GM21619 (cell line): ENCODE results near the gene WDFY3.

Experiments used
- ATAC-seq: cut with Tn5 transposase; IDR thresholded peaks from one replicate; pipeline ENCODE4 v1.9.1; 2021; ENCODE audit not compliant: unreplicated experiment

WDFY3 gene

DNA sequence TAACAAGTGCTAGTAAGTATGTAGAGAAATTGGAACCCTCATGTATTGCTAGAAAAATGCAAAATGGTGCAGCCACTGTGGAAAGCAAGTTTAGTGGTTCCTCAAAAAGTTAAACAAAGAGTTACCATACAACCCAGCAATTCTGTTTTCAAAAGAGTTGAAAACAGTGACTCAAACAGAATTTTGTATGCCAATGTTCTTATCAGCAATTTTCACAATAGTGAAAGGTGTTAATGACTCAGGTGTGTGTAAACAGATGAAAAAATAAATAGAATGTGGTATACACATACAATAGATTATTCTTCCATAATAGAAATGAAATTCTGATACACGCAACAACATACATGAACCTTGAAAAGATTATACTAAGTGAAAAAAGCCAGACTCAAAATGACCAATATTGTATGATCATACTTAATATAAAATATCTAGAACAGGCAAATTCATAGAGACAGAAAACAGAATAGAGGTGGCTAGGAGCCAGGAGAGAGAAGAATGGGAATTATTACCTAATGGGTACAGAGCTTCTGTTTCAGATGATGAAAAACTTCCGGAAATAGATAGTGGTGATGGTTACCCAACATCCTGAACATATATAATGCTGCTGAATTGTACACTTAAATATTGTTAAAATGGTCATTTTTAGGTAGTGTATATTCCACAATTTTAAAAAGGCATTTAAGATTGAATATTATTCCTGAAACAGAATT is 51.6 kb downstream of the WDFY3 start:
- no peak for ATAC-seq

- ATAC-seq: no peak
These were observed 53.3 kb downstream of the WDFY3 start for GRCh38 chr4:84913176-84913575.

DNA sequence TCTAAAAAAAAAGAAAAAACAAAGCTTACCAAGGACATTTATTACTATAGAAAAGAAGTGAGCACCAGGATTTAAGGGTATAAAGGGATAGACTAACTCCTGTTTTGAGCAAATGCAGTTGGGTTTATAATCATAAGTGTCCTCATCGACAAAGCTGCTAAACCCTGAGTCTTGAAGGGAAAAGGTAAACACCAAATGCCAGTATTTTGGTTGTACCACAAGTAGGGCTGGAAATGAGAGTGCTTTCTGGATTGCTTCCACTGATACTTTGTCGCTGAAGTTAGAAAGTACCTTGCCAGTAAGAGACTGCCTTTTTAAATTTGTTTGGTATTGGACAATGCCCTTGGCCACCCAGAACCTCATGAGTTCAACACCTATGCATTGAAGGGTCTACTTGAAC is 53.7 kb downstream of the WDFY3 start:
- no peak for ATAC-seq

DNA sequence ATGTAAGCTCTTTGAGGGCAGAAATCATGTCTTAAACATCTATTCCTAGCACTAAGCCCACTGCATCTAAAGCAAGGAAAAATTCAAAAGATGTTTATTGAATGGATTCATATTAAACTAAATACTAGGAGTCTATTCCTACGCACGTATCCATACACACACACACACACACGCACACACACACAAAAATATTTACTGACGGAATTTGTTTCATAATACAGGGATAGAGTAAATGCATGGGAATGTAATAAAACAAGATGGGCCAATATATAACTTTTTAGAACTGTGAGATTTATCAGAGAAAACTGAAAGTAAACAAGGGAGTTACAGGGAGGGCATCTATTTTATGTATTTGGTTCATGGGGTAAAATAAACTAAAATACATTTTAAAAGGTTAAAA is 57.6 kb downstream of the WDFY3 start:
- ATAC-seq: no peak

GRCh38 chr4:84907145-84907544 is 59.3 kb downstream of the WDFY3 start:
- ATAC-seq: no peak

- no peak for ATAC-seq
These were observed 60.8 kb downstream of the WDFY3 start for GRCh38 chr4:84905646-84906045.

DNA sequence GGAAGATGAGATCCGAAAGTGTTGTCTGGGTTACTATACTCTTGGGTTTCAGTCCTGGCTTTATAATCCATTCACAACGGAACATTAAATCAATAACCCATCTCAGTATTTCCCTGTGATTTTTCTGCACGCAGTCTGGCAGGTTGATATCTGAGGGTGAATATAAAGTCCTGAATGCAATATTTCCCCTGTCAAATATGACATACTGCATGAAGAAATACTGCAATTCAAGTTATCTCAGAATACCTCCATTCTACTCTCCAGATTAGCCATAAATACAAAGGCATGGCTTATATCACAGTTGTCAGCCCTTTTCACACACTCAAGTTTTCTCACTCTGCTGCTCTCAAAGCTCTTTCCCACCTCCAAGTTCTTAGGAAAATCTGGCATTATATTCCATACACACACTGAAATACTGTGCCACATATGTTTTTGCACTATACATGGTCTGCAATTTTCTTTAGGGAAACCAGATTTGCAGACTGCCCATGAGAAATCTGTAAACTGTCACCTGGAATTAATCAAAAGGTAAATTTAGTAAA is 64.7 kb downstream of the WDFY3 start:
- ATAC-seq: no peak

DNA sequence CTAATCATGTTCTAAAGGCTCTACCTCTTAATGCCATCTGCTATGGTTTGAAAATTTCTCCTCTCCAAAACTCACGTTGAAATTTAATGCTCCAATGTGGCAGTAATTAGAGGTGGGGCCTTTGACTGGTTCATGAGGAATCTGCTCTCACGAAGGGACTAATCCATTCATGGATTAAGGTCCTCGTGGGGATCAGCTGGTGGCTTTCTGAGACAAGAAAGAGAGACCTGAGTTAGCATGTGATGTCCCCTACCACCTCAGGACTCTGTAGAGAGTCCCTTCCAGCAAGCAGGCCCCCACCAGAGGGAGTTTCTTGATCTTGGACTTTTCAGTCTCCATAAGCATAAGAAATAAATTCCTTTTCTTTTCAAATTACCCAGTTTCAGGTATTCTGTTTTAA is 65.3 kb downstream of the WDFY3 start:
- no peak for ATAC-seq

DNA sequence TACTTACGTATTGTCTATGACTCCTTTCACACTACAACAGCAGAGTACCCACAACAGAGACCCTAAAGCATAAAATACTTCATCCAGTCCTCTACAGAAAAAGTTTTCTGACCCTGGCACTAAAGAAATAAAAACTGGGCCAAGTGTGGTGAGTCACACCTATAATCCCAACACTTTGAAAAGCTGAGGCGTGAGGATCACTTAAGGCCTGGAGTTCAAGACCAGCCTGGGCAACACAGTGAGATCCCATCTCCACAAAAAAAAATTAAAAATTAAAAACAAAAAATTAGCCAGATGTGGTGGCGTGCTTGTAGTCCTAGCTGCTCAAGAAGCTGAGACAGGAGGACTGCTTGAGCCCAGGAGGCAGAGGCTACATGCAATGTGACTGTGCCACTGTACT is 66.9 kb downstream of the WDFY3 start:
- ATAC-seq: no peak

DNA sequence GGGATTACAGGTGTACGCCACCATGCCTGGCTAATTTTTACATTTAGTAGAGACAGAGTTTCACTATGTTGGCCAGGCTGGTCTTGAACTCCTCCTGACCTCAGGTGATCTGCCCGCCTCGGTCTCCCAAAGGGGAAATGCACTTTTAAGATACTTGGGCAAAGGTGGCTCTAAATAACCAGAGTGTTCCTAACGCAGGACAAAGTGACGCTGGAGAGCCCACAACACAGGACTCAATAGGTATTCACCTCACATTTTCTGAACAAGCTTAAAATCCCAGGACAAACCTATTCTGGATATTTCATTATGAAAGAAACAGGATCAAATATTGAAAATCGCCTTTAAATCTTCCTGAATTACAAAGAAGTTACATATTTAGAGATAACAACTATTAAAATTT is 69.0 kb downstream of the WDFY3 start:
- no peak for ATAC-seq

GRCh38 chr4:84895283-84895682 is 71.2 kb downstream of the WDFY3 start:
- no peak for ATAC-seq

- ATAC-seq: no peak
These were observed 71.9 kb downstream of the WDFY3 start for GRCh38 chr4:84894621-84895020.

DNA sequence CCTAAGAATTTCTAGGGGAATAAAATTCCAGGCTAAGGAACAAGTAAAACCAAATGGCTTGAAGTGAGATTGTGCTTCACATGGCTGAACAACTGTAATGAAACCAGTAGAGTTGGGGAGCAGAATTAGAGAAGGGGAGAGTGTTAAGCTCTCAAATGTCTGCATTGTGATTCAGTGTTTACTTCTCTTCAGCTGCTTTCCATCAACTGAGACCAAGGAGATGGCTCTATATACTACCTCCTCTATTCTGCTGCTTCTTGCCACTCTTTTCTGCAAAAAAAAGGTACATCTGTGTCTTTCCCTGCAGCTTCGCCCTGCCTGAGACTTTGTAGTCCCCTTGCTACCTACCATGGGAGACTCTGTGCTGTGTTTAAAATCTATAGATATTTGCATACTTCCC is 73.5 kb downstream of the WDFY3 start:
- ATAC-seq: no peak

DNA sequence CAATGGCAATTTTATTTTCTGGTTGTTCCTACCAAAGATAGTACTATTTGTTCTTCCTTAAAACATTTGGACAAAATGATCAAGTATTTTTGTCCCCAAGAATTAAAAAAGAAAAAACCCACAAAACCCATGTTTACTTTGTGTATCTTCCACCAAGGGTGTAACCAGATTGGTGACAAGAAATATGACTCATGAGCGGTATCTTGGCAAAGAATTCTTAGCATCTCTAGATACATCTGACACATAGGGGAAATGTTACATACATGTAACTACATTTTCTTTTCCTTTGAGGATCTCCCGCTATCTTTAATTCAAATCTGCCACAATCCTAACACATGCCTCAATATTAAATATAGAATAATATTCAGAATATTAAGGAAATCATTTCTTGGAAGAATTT is 78.7 kb downstream of the WDFY3 start:
- no peak for ATAC-seq

GRCh38 chr4:84879651-84880200 is 86.8 kb downstream of the WDFY3 start:
- no peak for ATAC-seq

GRCh38 chr4:84878546-84878945 is 87.9 kb downstream of the WDFY3 start:
- ATAC-seq: no peak

- no peak for ATAC-seq
These were observed 88.4 kb downstream of the WDFY3 start for GRCh38 chr4:84878090-84878489.

DNA sequence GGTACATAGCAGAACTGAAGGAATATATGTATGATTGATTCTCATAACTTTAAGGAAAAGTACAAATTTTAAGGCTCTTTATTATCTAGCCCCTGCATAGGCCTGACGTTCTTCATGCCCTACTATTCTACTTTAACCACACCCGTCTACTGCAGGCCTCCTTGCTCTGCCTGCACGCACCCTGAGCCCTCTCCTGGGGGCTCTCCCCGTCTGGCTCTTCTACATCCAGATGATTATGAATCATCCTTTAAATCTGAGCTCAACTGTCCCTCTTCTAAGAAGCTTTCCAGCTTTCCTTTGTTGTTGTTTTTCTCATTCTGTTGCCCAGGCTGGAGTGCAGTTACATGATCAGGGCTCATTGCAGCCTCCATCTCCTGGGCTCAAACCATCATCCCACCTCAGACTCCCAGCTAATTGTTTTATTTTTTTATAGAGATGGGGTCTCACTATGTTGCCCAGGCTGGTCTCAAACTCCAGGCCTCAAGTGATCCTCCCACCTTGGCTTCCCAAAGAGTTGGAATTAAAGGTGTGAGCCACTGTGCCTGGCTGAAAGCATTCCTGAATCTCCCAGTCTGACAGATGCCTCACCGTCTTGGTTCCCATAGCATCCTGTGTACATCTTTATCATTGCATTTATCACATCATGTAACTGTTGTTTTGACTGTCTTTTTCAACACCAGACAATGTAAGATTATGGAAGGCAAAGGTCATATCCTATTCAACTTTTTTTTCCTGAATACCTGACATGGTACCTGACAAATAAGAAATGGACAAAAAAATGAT is 89.2 kb downstream of the WDFY3 start:
- no peak for ATAC-seq

- no peak for ATAC-seq
These were observed 90.7 kb downstream of the WDFY3 start for GRCh38 chr4:84875636-84876371.

DNA sequence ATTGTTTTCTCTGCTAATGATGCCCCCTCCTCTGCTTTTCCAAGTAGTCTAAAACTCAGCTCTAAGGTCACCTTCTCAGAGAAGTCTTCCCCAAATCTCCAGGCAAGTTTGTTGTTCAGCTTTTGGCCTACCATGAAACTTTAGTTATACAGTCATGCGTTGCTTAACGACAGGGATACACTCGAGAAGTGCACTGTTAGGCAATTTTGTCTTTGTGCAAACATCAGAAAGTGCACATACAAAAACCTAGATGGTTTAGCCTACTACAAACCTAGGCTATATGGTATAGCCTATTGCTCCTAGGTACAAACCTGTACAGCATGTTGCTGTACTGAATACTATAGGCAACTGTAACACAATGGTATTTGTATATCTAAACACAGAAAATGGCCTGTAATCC is 91.9 kb downstream of the WDFY3 start:
- ATAC-seq: no peak

DNA sequence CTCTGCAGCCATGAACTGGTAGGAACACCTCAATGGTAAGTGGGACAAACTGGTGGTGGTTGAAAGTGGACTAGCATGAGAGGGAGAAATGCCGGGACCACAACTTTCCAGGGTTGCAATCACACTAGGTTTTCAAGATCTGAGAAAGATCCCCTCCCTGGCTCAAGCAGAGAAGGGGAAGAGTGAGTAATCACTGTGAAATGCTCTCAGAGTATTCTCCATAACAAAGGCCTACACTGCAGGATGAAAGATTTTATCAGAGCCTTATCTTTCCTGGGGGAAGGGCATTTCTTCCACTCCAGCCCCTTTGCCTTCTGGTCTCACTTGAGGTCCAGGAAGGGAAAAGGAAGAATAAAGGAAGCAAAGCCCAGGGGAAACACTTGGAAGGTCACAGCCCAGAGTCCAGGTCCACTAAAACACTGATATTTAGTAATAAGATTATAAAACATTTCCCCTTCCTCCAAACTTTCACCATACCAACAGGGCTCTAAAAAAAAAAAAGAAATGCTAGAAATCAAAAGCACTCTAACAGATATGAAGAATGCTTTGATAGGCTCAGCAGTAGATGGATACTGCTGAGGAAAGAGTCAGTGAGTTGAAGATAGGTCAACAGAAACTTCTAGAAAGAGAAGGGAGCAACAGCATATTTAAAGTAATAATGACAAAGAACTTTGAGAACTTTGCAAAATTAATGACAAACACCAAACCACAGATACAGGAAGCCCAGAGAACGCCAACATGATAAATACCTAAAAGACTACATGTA is 95.9 kb downstream of the WDFY3 start:
- no peak for ATAC-seq
